Panc1 (cell line): Measurements from ENCODE around the gene DNAJC30.

Experiments
- POLR2AphosphoS5 ChIP-seq: IDR thresholded peaks from 2 replicates; pipeline ENCODE4 v1.6.1; 2012; ENCODE audit warnings: mild to moderate bottlenecking, low read depth, low read length, moderate library complexity
- REST ChIP-seq, 2 experiments: IDR thresholded peaks; 2 replicates each; pipeline ENCODE4 v1.6.1; 2011 to 2012; ENCODE audit warnings: low read depth in 2 of 2, control low read depth in 1 of 2, low read length in 1 of 2, mild to moderate bottlenecking in 1 of 2, moderate library complexity in 1 of 2; ENCODE audit not compliant: insufficient read depth in 1 of 2
- SIN3A ChIP-seq: IDR thresholded peaks from 2 replicates; pipeline ENCODE4 v1.6.1; 2012; ENCODE audit warnings: low read depth, mild to moderate bottlenecking, low read length, moderate library complexity, borderline replicate concordance; ENCODE audit not compliant: insufficient read depth
- TCF7L2 ChIP-seq: IDR thresholded peaks from 2 replicates; pipeline ENCODE4 v1.6.1; 2011; ENCODE audit warnings: mild to moderate bottlenecking, low read depth, low read length, inconsistent platforms
- TF ChIP-seq, protein P1 (sequence below): fragments of 450-650 bp; IDR thresholded peaks from 2 replicates; pipeline ENCODE4 v1.5.1; 2017; ENCODE audit warnings: mild to moderate bottlenecking

DNA sequence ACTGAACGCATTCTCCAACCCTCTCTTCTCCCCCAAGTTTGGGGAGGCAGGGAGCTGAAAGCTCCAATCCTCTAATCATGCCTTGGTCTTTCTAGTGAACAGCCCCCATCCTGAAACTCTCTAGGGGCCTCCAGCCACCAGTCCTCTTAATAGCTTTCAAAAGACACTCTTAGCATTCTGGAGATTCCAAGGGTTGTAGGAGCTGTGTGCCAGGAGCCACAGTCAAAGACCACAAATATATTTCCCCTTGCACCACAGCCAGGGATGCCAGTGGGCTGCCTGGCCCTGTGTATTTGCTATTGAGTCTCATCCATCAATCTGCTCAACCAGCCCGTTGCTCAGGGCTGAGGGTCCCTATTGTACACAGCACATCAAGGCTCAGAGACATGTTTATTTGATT lies 40.4 kb downstream of the DNAJC30 start:
- TF ChIP-seq, protein P1, sequence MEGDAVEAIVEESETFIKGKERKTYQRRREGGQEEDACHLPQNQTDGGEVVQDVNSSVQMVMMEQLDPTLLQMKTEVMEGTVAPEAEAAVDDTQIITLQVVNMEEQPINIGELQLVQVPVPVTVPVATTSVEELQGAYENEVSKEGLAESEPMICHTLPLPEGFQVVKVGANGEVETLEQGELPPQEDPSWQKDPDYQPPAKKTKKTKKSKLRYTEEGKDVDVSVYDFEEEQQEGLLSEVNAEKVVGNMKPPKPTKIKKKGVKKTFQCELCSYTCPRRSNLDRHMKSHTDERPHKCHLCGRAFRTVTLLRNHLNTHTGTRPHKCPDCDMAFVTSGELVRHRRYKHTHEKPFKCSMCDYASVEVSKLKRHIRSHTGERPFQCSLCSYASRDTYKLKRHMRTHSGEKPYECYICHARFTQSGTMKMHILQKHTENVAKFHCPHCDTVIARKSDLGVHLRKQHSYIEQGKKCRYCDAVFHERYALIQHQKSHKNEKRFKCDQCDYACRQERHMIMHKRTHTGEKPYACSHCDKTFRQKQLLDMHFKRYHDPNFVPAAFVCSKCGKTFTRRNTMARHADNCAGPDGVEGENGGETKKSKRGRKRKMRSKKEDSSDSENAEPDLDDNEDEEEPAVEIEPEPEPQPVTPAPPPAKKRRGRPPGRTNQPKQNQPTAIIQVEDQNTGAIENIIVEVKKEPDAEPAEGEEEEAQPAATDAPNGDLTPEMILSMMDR, result no peak
- no peak for TF ChIP-seq POLR2AphosphoS5
- TF ChIP-seq REST (IDR thresholded peaks at IDR 0.05; ENCODE audit: insufficient read depth in 1 of 2, low read depth in 2 of 2, low read length in 1 of 2), result no peak
- TF ChIP-seq TCF7L2, result no peak
- no peak for TF ChIP-seq SIN3A
